ENCODE data around the gene TBC1D30.

GRCh38 chr12:64911081-64911480 is 86.6 kb downstream of the TBC1D30 start:
- TF ChIP-seq CTCF (IDR thresholded peaks at IDR 0.05), result no peak
- TF ChIP-seq POLR2A (IDR thresholded peaks at IDR 0.05), result no peak
